GM12878 (cell line): ENCODE data around the gene STARD13. TPM values are rescaled to one million over a fixed set of nuclear protein-coding genes. Genes with fewer than 3 reads are reported as not detected.

Experiments used
- ATAC-seq: fragments of 200-7000 bp; cut with Tn5 transposase; 3 replicates; pipeline ENCODE4 v1.9.1; 2020; ENCODE audit warnings: mild to moderate bottlenecking, moderate library complexity
- BruUV-seq: library from RNA; stranded (reverse); fragments of 400-500 nt; replicated peaks from 2 replicates; lab custom pipeline; 2021; lab: Mats Ljungman, UMichigan
- CTCF ChIA-PET: fragments of 300-600 bp; sonication (Branson Sonifier 250); formaldehyde crosslinking; extraction: SDS; loops from one replicate; lab custom pipeline; 2021; ENCODE audit warnings: inconsistent platforms; lab: Yijun Ruan, JAX
- POLR2A ChIA-PET: fragments of 350-600 bp; formaldehyde crosslinking; extraction: SDS; loops from one replicate; lab custom pipeline; 2021; ENCODE audit warnings: inconsistent platforms; lab: Charles Lee
- RAD21 ChIA-PET: fragments of 300-600 bp; sonication (Branson Sonifier 250); formaldehyde crosslinking; loops from one replicate; lab custom pipeline; 2023; ENCODE audit warnings: antibody characterized with exemption; ENCODE audit not compliant: unreplicated experiment; lab: Charles Lee
- SMC1A ChIA-PET: fragments of 300-600 bp; sonication (Branson Sonifier 250); formaldehyde crosslinking; loops from one replicate; lab custom pipeline; 2023; ENCODE audit not compliant: unreplicated experiment, uncharacterized antibody; lab: Charles Lee
- DNase-seq: peaks from one replicate; pipeline ENCODE4 v3.0.0-alpha.2; 2011; ENCODE audit warnings: low read depth, low spot score
- FAIRE-seq: peaks from 3 replicates; lab custom pipeline; 2011; peaks lifted over from hg19 to GRCh38; lab: Jason Lieb, UNC
- H2AFZ ChIP-seq: 2 replicates; pipeline ENCODE4 v1.6.0; 2011; ENCODE audit warnings: low read depth, low read length, control low read depth; ENCODE audit not compliant: control insufficient read depth
- H3K27ac ChIP-seq: 2 replicates; pipeline ENCODE4 v1.5.1; 2011; ENCODE audit warnings: control low read depth; ENCODE audit not compliant: control insufficient read depth, insufficient read depth
- H3K27me3 ChIP-seq, 2 experiments: replicated peaks in 1 of 2; 2 replicates each; pipeline versions ENCODE4 v1.6.0 to v1.6.1; 2011; ENCODE audit warnings: low read length in 1 of 2; ENCODE audit not compliant: control insufficient read depth in 2 of 2, insufficient read depth in 2 of 2
- H3K36me3 ChIP-seq, 2 experiments: 2 replicates each; pipeline ENCODE4 v1.5.1; 2011; ENCODE audit warnings: low read length in 1 of 2; ENCODE audit not compliant: control insufficient read depth in 2 of 2, insufficient read depth in 2 of 2
- H3K4me1 ChIP-seq: 2 replicates; pipeline ENCODE4 v1.6.1; 2011; ENCODE audit warnings: mild to moderate bottlenecking, low read length, moderate library complexity, mixed read lengths; ENCODE audit not compliant: control insufficient read depth, insufficient read depth
- H3K4me2 ChIP-seq: 2 replicates; pipeline ENCODE4 v1.6.0; 2011; ENCODE audit warnings: control low read depth; ENCODE audit not compliant: control insufficient read depth, insufficient read depth
- H3K4me3 ChIP-seq: fragments of 200-600 bp; sonication (generic); 2 replicates; pipeline ENCODE4 v1.5.1; 2016
- H3K79me2 ChIP-seq: 2 replicates; pipeline ENCODE4 v1.6.0; 2011; ENCODE audit warnings: low read length; ENCODE audit not compliant: control insufficient read depth, insufficient read depth
- H3K9ac ChIP-seq: 2 replicates; pipeline ENCODE4 v1.8.0; 2011; ENCODE audit warnings: low read length, control low read depth, mixed read lengths; ENCODE audit not compliant: control insufficient read depth, insufficient read depth
- H3K9me3 ChIP-seq: replicated peaks from 3 replicates; pipeline ENCODE4 v1.5.1; 2011; ENCODE audit warnings: mild to moderate bottlenecking, low read length; ENCODE audit not compliant: control insufficient read depth, insufficient read depth
- H4K20me1 ChIP-seq: 2 replicates; pipeline ENCODE4 v1.6.0; 2011; ENCODE audit not compliant: control insufficient read depth, insufficient read depth
- BHLHE40 ChIP-seq, 2 experiments: fragments of 450-650 bp in 1 of 2; IDR thresholded peaks; 2 replicates each; pipeline ENCODE4 v1.6.1; 2011 to 2017; ENCODE audit warnings: low read depth in 2 of 2, borderline replicate concordance in 1 of 2, improper control_type of control experiment in 1 of 2, low read length in 1 of 2, mild to moderate bottlenecking in 1 of 2
- CBX3 ChIP-seq: fragments of 200-600 bp; sonication (generic); IDR thresholded peaks from 2 replicates; pipeline ENCODE4 v1.6.1; 2016; ENCODE audit warnings: low read depth, borderline replicate concordance
- CBX5 ChIP-seq: sonication (generic); IDR thresholded peaks from 2 replicates; pipeline ENCODE4 v1.6.1; 2016; ENCODE audit warnings: low read depth, moderate library complexity, mild to moderate bottlenecking, inconsistent platforms
- CHD4 ChIP-seq: fragments of 200-600 bp; sonication (generic); IDR thresholded peaks from 2 replicates; pipeline ENCODE4 v1.6.1; 2016; ENCODE audit warnings: mild to moderate bottlenecking
- ESRRA ChIP-seq: IDR thresholded peaks from 2 replicates; pipeline ENCODE4 v1.6.1; 2012; ENCODE audit warnings: mild to moderate bottlenecking, low read length, improper control_type of control experiment
- HCFC1 ChIP-seq: fragments of 150-350 bp; IDR thresholded peaks from 2 replicates; pipeline ENCODE4 v1.6.1; 2014; ENCODE audit warnings: low read length
- HDGF ChIP-seq: fragments of 450-650 bp; IDR thresholded peaks from 2 replicates; pipeline ENCODE4 v1.6.1; 2016; ENCODE audit warnings: antibody characterized with exemption
- JUND ChIP-seq: IDR thresholded peaks from 2 replicates; pipeline ENCODE4 v1.6.1; 2012; ENCODE audit warnings: low read depth, mild to moderate bottlenecking, low read length, improper control_type of control experiment, moderate library complexity
- NFIC ChIP-seq: IDR thresholded peaks from 2 replicates; pipeline ENCODE4 v1.6.1; 2012; ENCODE audit warnings: low read depth, mild to moderate bottlenecking, inconsistent platforms, low read length, moderate library complexity
- NR2C2 ChIP-seq: IDR thresholded peaks from 2 replicates; pipeline ENCODE4 v1.6.1; 2011; ENCODE audit warnings: borderline replicate concordance, low read depth; ENCODE audit not compliant: control insufficient read depth, insufficient read length
- NRF1 ChIP-seq: conservative IDR thresholded peaks from 2 replicates; pipeline ENCODE4 v1.6.1; 2011; ENCODE audit warnings: mild to moderate bottlenecking, low read depth, low read length, improper control_type of control experiment
- PML ChIP-seq: IDR thresholded peaks from 2 replicates; pipeline ENCODE4 v1.6.1; 2012; ENCODE audit warnings: low read length, inconsistent platforms
- RUNX3 ChIP-seq: IDR thresholded peaks from 2 replicates; pipeline ENCODE4 v1.6.1; 2012; ENCODE audit warnings: low read length, inconsistent platforms
- SUZ12 ChIP-seq: fragments of 200-600 bp; sonication (generic); IDR thresholded peaks from one replicate; pipeline ENCODE4 v1.6.1; 2018; ENCODE audit warnings: antibody characterized with exemption, mild to moderate bottlenecking; ENCODE audit not compliant: unreplicated experiment
- TBL1XR1 ChIP-seq: IDR thresholded peaks from 2 replicates; pipeline ENCODE4 v1.6.1; 2012; ENCODE audit warnings: low read depth, low read length, improper control_type of control experiment
- ZNF207 ChIP-seq: fragments of 450-650 bp; IDR thresholded peaks from 2 replicates; pipeline ENCODE4 v1.6.1; 2014; ENCODE audit warnings: antibody characterized with exemption, mild to moderate bottlenecking, borderline replicate concordance
- ZZZ3 ChIP-seq: IDR thresholded peaks from 2 replicates; pipeline ENCODE4 v1.6.1; 2011; ENCODE audit warnings: low read depth; ENCODE audit not compliant: control insufficient read depth, insufficient read length
- WGBS: methylation state at CpG from one replicate; pipeline ENCODE4 v1.1.6; 2016; ENCODE audit warnings: low lambda C conversion rate; ENCODE audit not compliant: insufficient replicate concordance, insufficient coverage; ENCODE audit errors: missing lambda C conversion rate; 5-methylcytosine and 5-hydroxymethylcytosine counted together
- in situ Hi-C: fragments of 300-500 bp; cut with MboI; formaldehyde crosslinking; loops from 9 replicates; pipeline ENCODE4 v1.14.3; 2018; ENCODE audit warnings: mixed read lengths
- intact Hi-C: fragments of 100-400 bp; cut with micrococcal nuclease; formaldehyde crosslinking; loops from one replicate; pipeline ENCODE4 v1.14.2; 2022; ENCODE audit not compliant: unreplicated experiment
- polyA plus RNA-seq, 11 experiments: library from polyadenylated mRNA; depleted of rRNA in 4 of 11; unstranded in 6 of 11; stranded (reverse) in 5 of 11; fragments of >200 nt; fragmentation: Nextera tagmentation in 4 of 11; fragmentation: Illumina TruSeq in 1 of 11; extraction: Ambion mirVana in 4 of 11; extraction: Trizol in 1 of 11; gene quantifications; 1 replicate in 1 of 11; 2 replicates in 10 of 11; pipeline versions ENCODE4 v1.2.1 to v1.2.3, GENCODE V29; 2011 to 2016; ENCODE audit warnings: inconsistent platforms in 2 of 11, missing spikeins in 2 of 11, low read depth in 1 of 11
- total RNA-seq, 4 experiments: library from RNA; depleted of rRNA in 3 of 4; stranded (reverse); fragments of >200 nt in 3 of 4; fragmentation: Illumina TruSeq in 1 of 4; extraction: Trizol in 1 of 4; gene quantifications; 2 replicates each; pipeline versions ENCODE4 v1.2.1 to v1.2.3, GENCODE V29; 2013 to 2021
- TF ChIP-seq, protein P1 (sequence below): fragments of 450-650 bp; IDR thresholded peaks from 2 replicates; pipeline ENCODE4 v1.6.1; 2017; ENCODE audit warnings: mild to moderate bottlenecking, moderate library complexity
- TF ChIP-seq, protein P2 (sequence below): IDR thresholded peaks from 2 replicates; pipeline ENCODE4 v1.6.1; 2012; ENCODE audit warnings: low read depth, low read length, improper control_type of control experiment
- TF ChIP-seq, protein P3 (sequence below): fragments of 450-650 bp; IDR thresholded peaks from 2 replicates; pipeline ENCODE4 v1.6.1; 2018; ENCODE audit warnings: borderline replicate concordance, mild to moderate bottlenecking; ENCODE audit not compliant: partially characterized antibody

The STARD13 gene
- total and polyA plus RNA-seq, 10 of the 15 experiments (the other 5 are each of a cell fraction or from before 2014, with no cell fraction given) = 4.0 to 41.6 (median 10.1) TPM

DNA sequence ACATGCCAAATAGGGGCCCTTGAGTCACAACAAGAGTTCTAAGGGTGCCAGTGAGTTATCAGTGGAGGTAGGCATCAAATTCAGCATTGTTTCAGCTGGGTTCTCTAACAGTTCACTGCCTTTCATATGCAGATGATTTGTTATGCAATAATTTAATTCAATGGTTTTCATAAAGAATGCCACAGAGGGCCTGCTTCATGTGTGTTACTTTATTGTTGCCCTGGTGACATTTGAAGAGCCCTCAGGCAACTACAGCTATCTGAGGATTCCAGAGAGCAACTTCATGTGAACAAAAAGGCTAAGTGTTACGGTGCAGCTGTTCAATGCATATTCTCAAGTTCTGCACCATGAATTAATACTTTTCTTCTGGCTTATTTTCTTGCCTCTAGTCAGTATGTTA lies 43.1 kb upstream of the STARD13 start:
- no peaks in the 10 kb centered on the region; the same call in 2 of the 3 replicates for H3K9me3 ChIP-seq
- intact Hi-C loops (no loop called here), in situ Hi-C loops (no loop called here)
- FAIRE-seq (no peak), DNase-seq (no peak), ATAC-seq (no peak)
- TF ChIP-seq SUZ12 = no peak
- no peak for TF ChIP-seq ZZZ3
- TF ChIP-seq ESRRA = no peak
- TF ChIP-seq, protein P1, sequence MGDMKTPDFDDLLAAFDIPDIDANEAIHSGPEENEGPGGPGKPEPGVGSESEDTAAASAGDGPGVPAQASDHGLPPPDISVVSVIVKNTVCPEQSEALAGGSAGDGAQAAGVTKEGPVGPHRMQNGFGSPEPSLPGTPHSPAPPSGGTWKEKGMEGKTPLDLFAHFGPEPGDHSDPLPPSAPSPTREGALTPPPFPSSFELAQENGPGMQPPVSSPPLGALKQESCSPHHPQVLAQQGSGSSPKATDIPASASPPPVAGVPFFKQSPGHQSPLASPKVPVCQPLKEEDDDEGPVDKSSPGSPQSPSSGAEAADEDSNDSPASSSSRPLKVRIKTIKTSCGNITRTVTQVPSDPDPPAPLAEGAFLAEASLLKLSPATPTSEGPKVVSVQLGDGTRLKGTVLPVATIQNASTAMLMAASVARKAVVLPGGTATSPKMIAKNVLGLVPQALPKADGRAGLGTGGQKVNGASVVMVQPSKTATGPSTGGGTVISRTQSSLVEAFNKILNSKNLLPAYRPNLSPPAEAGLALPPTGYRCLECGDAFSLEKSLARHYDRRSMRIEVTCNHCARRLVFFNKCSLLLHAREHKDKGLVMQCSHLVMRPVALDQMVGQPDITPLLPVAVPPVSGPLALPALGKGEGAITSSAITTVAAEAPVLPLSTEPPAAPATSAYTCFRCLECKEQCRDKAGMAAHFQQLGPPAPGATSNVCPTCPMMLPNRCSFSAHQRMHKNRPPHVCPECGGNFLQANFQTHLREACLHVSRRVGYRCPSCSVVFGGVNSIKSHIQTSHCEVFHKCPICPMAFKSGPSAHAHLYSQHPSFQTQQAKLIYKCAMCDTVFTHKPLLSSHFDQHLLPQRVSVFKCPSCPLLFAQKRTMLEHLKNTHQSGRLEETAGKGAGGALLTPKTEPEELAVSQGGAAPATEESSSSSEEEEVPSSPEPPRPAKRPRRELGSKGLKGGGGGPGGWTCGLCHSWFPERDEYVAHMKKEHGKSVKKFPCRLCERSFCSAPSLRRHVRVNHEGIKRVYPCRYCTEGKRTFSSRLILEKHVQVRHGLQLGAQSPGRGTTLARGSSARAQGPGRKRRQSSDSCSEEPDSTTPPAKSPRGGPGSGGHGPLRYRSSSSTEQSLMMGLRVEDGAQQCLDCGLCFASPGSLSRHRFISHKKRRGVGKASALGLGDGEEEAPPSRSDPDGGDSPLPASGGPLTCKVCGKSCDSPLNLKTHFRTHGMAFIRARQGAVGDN = no peak
- TF ChIP-seq JUND = no peak
- no peak for TF ChIP-seq NFIC
- no peak for TF ChIP-seq TBL1XR1
- TF ChIP-seq, protein P2, sequence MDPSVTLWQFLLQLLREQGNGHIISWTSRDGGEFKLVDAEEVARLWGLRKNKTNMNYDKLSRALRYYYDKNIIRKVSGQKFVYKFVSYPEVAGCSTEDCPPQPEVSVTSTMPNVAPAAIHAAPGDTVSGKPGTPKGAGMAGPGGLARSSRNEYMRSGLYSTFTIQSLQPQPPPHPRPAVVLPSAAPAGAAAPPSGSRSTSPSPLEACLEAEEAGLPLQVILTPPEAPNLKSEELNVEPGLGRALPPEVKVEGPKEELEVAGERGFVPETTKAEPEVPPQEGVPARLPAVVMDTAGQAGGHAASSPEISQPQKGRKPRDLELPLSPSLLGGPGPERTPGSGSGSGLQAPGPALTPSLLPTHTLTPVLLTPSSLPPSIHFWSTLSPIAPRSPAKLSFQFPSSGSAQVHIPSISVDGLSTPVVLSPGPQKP = no peak
- TF ChIP-seq CBX5 = no peak
- TF ChIP-seq, protein P3, sequence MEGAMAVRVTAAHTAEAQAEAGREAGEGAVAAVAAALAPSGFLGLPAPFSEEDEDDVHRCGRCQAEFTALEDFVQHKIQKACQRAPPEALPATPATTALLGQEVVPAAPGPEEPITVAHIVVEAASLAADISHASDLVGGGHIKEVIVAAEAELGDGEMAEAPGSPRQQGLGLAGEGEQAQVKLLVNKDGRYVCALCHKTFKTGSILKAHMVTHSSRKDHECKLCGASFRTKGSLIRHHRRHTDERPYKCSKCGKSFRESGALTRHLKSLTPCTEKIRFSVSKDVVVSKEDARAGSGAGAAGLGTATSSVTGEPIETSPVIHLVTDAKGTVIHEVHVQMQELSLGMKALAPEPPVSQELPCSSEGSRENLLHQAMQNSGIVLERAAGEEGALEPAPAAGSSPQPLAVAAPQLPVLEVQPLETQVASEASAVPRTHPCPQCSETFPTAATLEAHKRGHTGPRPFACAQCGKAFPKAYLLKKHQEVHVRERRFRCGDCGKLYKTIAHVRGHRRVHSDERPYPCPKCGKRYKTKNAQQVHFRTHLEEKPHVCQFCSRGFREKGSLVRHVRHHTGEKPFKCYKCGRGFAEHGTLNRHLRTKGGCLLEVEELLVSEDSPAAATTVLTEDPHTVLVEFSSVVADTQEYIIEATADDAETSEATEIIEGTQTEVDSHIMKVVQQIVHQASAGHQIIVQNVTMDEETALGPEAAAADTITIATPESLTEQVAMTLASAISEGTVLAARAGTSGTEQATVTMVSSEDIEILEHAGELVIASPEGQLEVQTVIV = no peak
- TF ChIP-seq NR2C2 = no peak
- no peak for TF ChIP-seq HDGF
- TF ChIP-seq BHLHE40 (IDR thresholded peaks at IDR 0.05; ENCODE audit: borderline replicate concordance in 1 of 2, low read depth in 2 of 2, low read length in 1 of 2) = no peak
- TF ChIP-seq PML = no peak
- no peak for TF ChIP-seq ZNF207
- TF ChIP-seq CHD4 = no peak
- TF ChIP-seq HCFC1 = no peak
- TF ChIP-seq CBX3 = no peak
- no peak for TF ChIP-seq RUNX3
- no peak for TF ChIP-seq NRF1
- H3K27me3 ChIP-seq = no peaks in the 10 kb centered on the region
- H3K36me3 ChIP-seq = no peaks in the 10 kb centered on the region
- no peaks in the 10 kb centered on the region for H3K4me1 ChIP-seq
- no peaks in the 10 kb centered on the region for H3K79me2 ChIP-seq
- 96% methylated on average over 1 of the region's 1 CpG for WGBS
- ChIA-PET RAD21 (no interaction called here), POLR2A (no interaction called here), SMC1A (no interaction called here), CTCF (interaction anchor here (0.9 kb wide), 1 partner anchor 100 kb away, joined by 3 read pairs; no protein-coding TSS in a partner anchor)
- no peak overlapping the region for H3K9ac ChIP-seq
- no peak overlapping the region for H3K27ac ChIP-seq
- no peaks in the 10 kb centered on the region for H4K20me1 ChIP-seq
- H2AFZ ChIP-seq = no peak overlapping the region
- H3K4me2 ChIP-seq = no peak overlapping the region
- BruUV-seq = no TSS peak
- H3K4me3 ChIP-seq = no peak overlapping the region
